Frontal cortex (tissue), 4 donors: Measurements from ENCODE around the gene PAK6. TPM values are rescaled to one million over a fixed set of nuclear protein-coding genes. Genes with fewer than 3 reads are reported as not detected.

ENCODE experiments used
- DNase-seq, 2 donors: peaks; one replicate each; pipeline ENCODE4 v3.0.0; 2012; ENCODE audit warnings: low spot score in 2 of 2
- FAIRE-seq: peaks from 2 replicates; lab custom pipeline; 2012; peaks lifted over from hg19 to GRCh38; lab: Jason Lieb, UNC
- total RNA-seq: library from RNA; depleted of rRNA; stranded (reverse); fragments of >200 nt; gene quantifications from one replicate; pipeline ENCODE4 v1.2.3, GENCODE V29; 2014
- donor health status: control.
- donor health status: control.
- donor health status: control.

The PAK6 gene
- total RNA-seq, 1 donor from 2014 or later = 11.8 TPM

DNA sequence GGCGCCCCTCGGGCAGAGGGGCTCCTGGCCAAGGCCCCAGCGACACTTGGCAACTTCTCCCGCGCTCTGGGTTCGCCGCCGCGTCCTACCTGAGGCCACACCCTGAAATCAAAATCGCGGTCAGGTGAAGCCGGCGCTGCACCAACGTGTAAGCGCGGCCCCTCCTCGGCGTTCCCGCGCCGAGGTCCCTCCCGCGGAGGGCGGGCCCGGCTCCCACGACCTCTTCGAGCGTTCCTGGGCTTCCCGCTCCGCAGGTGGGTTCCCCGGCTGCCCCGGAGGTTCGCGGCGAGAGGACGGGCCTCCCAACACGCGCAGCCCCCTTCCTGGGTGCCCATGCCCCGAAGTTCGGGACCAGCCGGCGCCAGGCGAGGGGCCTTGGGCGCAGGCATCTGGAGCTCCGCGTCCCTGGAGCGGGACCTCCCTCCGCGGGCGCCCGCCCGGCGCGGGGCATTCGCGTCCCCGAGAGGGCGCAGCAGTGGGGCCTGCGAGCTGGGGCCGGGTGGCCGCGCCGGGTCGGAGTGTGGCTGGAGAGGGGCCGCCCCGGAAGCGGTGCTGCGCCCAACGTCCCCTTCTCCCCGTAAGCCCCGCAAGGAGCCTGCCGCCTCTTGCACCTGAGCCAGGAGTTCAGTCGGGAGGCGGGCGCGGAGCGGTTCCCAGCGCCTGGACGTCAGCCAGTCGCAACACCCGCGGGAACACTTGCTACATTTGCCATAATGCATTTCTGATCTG lies 13.7 kb downstream of the PAK6 start:
- no peak for FAIRE-seq
- no peak for DNase-seq

DNA sequence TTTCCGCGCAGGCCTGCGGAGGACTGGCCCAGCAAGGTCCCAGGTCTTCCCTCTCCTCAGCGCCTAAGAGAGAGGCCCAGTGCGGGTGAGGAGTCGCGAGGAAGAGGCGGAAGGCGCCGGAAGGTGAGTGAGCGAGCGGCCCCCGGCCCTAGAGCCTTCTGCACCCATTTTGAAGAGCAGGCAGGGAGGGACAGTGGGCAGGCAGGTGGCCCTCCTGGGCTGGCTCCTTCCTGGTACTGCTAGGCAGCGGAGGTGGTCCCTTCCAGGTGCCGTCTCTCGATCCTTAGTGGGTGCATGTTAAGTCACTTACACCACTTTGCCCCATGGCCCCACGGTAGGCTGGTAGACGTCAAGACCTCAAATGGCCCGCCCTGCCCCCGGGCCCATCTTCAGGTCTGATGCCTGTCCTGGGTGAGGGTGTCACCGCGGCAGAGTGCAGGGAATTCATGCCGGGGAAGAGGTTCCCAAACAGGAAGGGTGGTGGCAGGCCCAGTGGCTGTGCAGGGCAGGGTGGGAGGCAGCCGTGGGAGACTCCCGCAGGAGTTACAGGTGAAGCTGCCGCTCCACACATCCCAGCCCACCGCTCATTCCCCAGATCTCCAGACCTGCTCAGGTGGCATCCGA lies 14.4 kb downstream of the PAK6 start:
- FAIRE-seq (no peak), DNase-seq (no peak)

DNA sequence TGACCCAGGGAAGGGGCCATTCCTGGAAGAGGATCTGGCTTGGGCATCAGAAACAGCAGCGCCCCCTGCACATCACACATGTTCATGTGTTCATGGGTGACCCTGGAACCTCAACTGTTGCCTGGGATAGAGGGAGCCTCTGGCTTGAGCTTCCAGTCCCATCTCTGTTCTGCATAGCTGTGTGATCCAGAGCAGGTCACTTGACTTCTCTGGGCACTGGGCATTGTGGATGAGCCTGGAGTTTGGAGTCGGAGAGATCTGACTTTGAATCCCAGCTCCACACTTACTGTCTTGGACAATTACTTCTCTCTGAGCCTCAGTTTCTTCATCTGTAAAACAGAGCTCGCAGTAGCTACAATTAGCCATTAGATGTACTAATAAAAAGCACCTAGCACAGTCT lies 15.6 kb downstream of the PAK6 start:
- no peak for DNase-seq
- FAIRE-seq = no peak

DNA sequence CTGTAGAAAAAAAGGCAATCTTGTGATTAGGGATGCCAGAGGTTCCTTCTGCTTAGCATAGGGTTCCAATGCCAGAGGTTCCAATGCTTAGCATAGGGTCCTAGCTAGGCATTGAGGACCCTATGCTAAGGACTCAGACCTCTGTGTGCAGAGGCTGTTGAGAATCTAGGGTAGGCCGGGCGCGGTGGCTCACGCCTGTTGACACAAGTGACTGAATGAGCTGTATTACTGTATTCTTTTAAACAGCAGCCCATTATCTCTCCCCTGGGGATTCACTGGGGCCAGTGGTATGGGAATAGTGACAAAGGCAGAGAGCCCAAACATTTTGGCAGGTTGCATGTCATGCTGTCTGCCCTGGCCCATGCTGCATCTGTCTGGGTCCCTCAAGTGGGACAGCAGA lies 16.2 kb downstream of the PAK6 start:
- FAIRE-seq (no peak), DNase-seq (no peak)

DNA sequence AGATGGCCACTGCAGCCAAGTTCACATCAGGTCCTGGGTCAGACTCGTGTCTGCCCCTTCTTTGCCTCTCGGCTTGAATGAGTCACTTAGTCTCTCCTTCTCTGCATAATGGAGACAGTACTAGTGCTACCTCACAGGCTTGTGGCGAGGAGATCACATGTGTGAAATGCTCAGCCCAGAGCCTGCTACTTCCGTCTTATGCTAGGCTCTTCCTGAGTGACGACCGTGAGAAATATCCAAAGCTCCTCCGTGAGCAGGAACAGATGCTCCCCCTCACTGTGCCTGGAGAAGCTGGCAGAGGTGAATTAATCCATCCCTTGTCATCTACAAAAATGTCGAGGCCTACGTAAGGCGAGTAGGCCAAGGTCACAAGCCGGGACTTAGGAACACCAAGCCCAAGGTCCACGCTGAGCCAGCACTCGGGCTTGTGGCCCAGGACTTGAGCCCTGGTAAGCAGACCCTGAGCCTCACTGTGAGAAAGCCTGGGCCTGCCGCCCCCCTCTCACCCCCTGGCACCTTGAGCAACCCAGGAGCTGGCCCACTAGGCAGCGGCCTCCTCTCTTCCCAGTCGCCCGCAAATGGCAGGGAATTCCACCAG lies 17.9 kb downstream of the PAK6 start:
- DNase-seq = no peak

DNA sequence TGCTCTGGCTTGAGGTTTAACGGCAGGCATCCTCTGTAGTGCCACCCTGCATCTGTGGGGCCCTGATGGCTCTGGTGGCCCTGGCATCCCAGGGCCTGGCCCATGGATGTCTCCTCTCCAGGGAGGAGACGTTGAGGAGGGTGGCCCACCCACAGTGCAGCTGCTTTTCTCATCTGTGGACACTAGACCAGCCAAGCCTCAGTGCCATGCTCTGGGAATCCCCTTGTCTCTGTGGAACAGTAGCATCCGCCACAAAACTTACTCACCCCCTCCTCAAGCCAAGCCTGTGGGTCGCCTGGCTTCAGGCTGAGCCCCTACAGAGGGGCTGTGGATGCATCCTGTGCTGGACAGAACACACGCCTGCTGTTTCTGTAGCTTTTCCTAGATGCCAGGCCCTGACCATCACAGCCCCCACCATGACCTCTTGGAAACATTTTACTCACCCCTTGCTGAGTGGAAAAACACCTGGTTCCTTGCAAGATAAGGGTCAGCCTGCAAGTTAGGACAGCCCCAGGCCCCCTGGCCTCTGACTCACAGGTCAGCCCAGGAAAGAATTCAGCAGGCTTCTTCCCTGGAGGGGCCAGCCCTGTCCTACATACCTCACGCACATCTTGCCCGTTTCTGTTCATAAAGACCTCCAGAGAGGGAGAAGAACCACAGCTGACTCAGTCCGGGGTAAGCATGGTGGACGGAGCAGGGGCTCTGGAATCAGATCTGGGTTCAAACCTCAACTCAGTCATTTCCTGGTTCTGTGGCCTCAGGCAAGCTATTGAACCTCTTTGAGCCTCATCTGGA lies 19.0 kb downstream of the PAK6 start:
- DNase-seq (no peak), FAIRE-seq (no peak)

More for the DNA sequence above, 17.9 kb downstream of the PAK6 start:
- no peak for FAIRE-seq

DNA sequence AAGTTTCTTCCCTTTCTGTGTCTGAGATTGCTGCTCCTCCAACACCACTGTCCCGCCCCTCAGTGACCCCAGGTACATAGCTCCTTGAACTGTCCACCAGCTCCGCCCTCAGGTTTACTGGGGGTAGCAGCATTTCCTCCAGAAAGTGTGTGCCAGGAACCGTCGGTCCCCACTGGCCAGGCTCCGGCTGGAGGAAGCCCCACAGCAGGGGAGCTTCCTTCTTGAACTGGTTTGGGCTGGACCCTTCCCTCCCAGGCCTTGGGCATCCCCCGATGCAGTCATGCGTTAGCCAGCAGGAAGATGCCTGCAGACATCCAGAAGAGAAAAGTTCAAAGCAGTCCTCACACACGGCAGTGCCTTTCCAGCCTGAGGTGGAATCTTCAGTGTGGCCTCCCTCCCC lies 19.7 kb downstream of the PAK6 start:
- no peak for DNase-seq
- FAIRE-seq = no peak

DNA sequence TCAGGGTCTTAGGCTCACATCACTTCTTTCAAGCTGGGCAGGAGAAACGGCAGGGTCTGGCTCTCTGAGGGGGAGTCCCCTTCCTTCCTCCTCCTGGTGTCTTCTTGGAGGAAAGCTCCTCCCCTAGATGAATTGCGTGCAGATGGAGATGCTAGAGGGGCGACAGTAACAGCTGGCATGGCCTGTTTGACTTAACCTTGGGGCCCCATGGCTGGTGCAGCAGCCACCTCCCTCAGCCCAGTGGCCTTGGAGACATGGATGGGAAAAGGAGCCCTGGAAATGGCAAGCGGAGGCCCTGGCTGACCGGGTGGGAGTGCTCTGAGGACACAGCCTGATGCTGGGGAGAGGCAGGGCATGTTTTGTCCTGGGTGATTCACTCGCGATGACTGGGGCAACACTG lies 20.2 kb downstream of the PAK6 start:
- DNase-seq (no peak), FAIRE-seq (no peak)

DNA sequence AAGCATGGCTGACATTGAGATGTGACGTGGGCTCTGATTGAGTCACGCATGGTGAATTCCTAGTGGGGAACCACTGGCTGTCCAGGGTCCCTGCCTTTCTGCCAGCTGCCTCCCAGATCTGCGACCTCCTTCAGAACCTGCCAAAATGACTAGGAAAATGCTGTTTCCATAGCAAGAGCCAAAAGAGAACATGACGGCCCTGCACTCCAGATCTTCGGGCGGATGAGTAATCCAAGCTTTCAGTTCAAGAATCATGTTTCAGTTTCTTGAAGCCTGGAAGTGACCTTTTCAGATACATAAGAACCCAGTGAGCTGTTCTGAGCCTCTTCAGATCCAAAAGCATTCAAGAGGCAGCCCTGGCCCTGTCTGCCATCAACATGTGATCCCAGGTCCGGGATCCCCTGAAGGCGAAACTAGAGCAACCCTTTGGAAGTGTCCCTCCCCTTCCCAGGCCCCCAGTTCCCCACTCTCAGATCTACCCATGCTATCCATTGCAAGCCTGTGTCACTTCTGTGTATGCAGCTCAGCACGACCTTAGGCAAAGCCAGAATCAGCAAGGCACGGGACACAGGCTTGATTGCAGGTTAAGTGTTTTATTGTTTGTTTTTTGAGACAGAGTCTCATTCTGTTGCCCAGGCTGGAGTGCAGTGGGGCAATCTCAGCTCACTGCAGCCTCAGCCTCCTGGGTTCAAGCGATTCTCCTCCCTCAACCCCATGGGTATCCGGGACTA lies 24.3 kb downstream of the PAK6 start:
- FAIRE-seq (no peak), DNase-seq (no peak)

DNA sequence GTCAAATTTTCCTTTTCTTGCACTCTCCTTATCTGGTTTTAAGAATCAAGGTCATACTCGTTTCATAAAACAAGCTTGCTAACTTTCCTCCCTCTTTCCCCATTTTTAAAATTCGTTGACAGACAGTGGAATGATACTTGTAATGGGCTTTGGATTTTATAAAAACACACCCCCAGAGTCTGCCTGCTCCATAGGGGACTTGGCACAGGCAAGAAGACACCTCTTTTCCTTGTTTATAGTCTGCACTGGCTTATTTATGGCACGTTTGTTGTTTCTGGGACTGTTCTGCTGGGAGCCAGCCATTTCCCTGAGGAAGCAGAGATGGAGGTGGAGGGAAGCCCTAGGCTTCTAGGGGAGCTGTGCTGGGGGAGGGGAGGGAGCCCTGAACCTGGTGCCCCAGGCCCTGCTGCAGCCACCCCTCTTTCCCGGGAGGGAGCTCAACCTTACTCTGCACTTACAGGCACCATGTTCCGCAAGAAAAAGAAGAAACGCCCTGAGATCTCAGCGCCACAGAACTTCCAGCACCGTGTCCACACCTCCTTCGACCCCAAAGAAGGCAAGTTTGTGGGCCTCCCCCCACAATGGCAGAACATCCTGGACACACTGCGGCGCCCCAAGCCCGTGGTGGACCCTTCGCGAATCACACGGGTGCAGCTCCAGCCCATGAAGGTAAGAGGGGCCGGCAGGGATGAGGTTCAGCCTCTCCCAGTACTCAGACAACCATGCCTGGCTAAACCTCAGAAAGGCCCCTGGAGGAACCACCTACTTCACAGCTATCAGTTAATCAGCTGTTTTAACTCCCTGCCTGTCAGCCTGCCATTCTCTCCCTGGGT lies 25.7 kb downstream of the PAK6 start:
- no peak for FAIRE-seq
- DNase-seq = no peak

DNA sequence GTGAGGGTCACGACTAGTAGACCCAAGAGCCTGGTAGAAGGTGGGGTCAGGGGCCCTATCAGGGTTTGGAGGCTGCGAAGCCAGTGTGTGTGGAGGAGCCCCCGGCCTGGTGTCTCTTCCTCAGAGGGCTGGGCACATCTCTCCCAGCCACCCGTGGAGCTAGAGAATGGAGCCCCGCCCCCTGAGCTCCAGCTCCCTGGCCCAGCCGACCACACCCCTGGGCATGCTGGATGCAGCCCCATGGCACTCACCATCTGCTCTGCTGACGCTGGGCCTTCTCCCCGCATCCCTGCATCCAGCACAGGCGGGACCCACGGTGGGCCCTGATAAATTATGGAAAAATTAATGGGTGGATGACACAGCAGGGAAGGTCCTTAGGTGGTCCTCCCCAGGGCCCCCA lies 26.5 kb downstream of the PAK6 start:
- no peak for FAIRE-seq
- DNase-seq = no peak

DNA sequence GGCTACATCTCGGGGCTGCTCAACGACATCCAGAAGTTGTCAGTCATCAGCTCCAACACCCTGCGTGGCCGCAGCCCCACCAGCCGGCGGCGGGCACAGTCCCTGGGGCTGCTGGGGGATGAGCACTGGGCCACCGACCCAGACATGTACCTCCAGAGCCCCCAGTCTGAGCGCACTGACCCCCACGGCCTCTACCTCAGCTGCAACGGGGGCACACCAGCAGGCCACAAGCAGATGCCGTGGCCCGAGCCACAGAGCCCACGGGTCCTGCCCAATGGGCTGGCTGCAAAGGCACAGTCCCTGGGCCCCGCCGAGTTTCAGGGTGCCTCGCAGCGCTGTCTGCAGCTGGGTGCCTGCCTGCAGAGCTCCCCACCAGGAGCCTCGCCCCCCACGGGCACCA lies 27.0 kb downstream of the PAK6 start:
- FAIRE-seq (no peak), DNase-seq (no peak)

DNA sequence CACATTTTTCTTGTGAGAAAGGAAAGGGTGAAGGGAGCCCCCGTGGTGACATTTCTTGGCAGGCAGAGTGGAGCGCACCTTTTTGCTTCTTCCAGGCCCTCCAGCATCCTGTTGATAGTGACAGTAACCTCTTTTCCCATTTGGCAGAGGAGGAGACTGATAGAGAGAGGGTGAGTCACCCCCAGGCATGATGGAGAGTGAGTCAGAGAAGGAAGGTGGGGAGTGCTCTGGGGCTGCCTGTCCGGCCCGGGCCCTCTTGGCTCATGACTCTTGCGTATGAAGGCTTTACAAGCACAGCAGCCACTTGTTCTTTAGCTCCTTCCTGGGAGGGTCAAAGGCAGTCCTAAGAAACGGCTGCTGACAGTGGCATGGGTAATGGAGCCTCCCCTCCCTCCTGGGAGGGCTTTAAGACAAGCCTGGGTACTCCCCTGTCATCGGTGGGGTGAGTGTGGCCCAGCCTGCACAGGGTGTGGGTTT lies 28.0 kb downstream of the PAK6 start:
- DNase-seq (no peak), FAIRE-seq (no peak)

DNA sequence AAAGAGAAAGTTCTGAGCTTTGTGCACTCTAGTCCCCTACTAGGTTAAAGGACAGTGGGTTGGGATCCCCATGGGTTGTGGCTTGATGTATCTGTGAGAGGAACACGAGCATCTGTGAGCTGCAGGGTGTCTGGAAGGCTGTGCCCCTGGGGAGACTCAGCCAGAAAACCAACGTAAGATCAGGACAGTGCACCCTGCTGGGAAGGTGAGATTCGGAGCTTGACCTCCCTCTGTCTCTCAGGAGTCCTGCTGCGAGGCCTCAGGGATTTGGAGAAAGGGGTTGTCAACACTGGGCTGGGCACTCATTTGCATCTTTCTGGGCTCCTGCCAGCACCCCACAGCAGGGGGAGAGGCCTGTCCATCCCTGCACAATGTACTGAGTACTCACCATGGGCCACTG lies 28.8 kb downstream of the PAK6 start:
- DNase-seq (no peak), FAIRE-seq (no peak)

DNA sequence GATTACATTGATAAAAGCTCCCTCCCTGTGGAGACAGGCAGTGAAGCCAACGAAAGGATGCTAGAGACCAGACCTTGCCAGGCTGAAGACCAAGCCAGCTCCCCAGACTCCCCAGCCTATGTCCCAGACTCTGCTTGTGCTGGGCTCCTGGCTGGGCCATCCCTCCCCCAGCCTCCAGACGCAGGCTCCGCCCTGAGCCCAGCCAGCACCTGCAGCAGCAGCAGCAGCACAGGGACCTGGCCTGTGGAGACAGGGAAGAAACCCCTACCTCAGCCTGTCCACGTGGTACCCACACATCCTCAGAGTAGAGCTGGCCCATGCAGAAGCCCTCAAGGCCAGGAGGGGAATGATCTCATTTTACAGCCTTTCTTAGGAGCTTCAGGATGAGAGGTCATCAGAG lies 30.7 kb downstream of the PAK6 start:
- DNase-seq (no peak), FAIRE-seq (no peak)

DNA sequence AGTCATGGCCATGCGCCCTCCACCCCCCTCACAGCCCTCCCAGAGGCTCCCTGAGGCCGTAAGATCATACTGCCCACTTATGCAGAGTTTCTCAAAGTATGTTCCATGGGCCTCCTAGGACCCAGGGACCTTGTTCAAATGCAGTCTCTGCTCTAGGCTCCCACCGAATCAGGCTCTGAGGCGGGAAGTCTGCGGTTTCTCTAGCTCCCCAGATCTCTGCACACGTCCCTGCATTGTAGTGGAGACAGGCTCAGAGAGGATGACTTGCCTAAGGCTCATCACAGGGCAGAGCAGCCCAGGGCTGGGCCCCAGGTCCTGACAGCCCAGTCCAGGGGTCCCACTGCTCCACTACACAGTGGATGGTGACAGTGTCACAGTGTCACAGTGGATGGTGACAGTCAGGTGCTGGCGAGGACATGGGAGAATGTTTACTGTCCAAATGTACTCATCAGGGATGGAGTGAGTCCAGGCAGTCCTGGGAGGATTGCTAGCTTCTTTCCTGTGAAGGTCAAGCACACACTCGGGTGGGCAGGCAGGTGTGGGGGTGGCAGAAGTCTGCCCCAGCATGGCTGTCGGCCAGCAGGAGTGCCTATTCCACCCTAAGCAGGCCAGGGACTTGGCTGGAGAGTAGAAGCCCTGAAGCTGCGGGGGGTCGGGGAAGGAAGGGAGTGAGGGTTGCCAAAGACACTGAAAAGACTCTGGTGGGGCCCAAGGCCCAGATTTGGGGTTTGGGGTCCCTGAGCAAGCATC lies 31.6 kb downstream of the PAK6 start:
- DNase-seq = no peak
- FAIRE-seq = no peak

DNA sequence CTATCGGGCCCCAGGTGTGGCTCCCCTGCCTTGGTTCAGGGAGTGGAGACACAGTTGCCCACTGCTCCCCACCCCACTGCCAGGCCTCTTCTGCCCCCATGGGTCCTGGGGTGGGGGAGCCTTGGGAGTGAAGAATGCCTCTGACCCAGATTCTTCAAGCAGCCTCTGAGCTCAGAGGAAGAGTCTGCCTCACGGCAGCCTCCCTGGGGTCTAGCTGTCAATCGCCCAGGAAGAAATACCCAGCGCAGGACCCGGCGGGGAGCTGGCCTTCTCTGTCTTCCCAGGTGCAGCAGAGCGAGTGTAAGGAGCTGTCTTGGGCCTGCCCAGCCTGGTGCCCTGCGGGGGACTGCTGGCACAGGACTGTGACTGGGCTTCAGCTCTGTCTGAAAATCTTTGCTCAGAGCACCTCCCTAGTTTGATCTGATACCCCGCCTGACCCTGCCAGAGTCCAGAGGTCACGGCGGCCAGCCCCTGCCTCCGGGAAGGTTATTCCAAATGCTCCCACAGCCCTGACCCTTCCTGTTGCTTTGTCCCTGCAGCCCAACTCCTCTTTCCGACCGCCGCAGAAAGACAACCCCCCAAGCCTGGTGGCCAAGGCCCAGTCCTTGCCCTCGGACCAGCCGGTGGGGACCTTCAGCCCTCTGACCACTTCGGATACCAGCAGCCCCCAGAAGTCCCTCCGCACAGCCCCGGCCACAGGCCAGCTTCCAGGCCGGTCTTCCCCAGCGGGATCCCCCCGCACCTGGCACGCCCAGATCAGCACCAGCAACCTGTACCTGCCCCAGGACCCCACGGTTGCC lies 33.0 kb downstream of the PAK6 start:
- FAIRE-seq = no peak
- DNase-seq = no peak
